Endothelial cell of umbilical vein (primary cell): Measurements from ENCODE around the gene ZNF629. TPM values are rescaled to one million over a fixed set of nuclear protein-coding genes. Genes with fewer than 3 reads are reported as not detected.

Experiments
- BruUV-seq: library from RNA; stranded (reverse); fragments of 400-500 nt; replicated peaks from 2 replicates; lab custom pipeline; 2021; lab: Mats Ljungman, UMichigan
- CTCF ChIA-PET: fragments of 300-600, 350-600 bp; sonication (Branson Sonifier 250); formaldehyde crosslinking; loops from one replicate; lab custom pipeline; 2021; ENCODE audit warnings: antibody characterized with exemption, inconsistent platforms; lab: Charles Lee
- POLR2A ChIA-PET: fragments of 300-600, 350-600 bp; sonication (Branson Sonifier 250); formaldehyde crosslinking; loops from one replicate; lab custom pipeline; 2021; ENCODE audit warnings: antibody characterized with exemption, inconsistent platforms; lab: Charles Lee
- DNase-seq: peaks from one replicate; pipeline ENCODE4 v3.0.0-alpha.2; 2011; ENCODE audit warnings: low read depth, low spot score
- FAIRE-seq: peaks from 2 replicates; lab custom pipeline; 2011; peaks lifted over from hg19 to GRCh38; lab: Jason Lieb, UNC
- H2AFZ ChIP-seq: 2 replicates; pipeline ENCODE4 v1.6.0; 2012; ENCODE audit warnings: low read depth, low read length, control low read depth, inconsistent platforms
- H3K27ac ChIP-seq: 2 replicates; pipeline ENCODE4 v1.5.1; 2011; ENCODE audit warnings: low read depth, mild to moderate bottlenecking, control low read depth, low read length, moderate library complexity; ENCODE audit not compliant: insufficient read depth
- H3K27me3 ChIP-seq, 2 experiments: 2 replicates each; pipeline versions ENCODE4 v1.6.0 to v1.6.1; 2011; ENCODE audit warnings: low read length in 2 of 2, mixed read lengths in 1 of 2; ENCODE audit not compliant: control insufficient read depth in 2 of 2, insufficient read depth in 2 of 2
- H3K36me3 ChIP-seq, 2 experiments: 2 replicates in 1 of 2; 3 replicates in 1 of 2; pipeline ENCODE4 v1.5.1; 2011; ENCODE audit warnings: low read length in 2 of 2, mild to moderate bottlenecking in 1 of 2, moderate library complexity in 1 of 2; ENCODE audit not compliant: control insufficient read depth in 2 of 2, insufficient read depth in 2 of 2; ENCODE audit errors: extremely low read depth in 1 of 2
- H3K4me1 ChIP-seq: 3 replicates; pipeline ENCODE4 v1.5.1; 2011; ENCODE audit warnings: mild to moderate bottlenecking, low read length; ENCODE audit not compliant: control insufficient read depth, insufficient read depth; ENCODE audit errors: extremely low read depth
- H3K4me2 ChIP-seq: 2 replicates; pipeline ENCODE4 v1.6.1; 2011; ENCODE audit warnings: low read length, control low read depth, mixed read lengths; ENCODE audit not compliant: insufficient read depth
- H3K4me3 ChIP-seq, 3 experiments: fragments of 200-600 bp in 1 of 3; sonication (generic), shearing (Covaris generic) in 1 of 3; replicated peaks in 1 of 3; 2 replicates each; pipeline ENCODE4 v1.5.1; 2011 to 2016; ENCODE audit warnings: control low read depth in 3 of 3, low read length in 3 of 3, mild to moderate bottlenecking in 2 of 3, inconsistent platforms in 1 of 3, low read depth in 1 of 3, moderate library complexity in 1 of 3; ENCODE audit not compliant: insufficient read depth in 1 of 3
- H3K79me2 ChIP-seq: 2 replicates; pipeline ENCODE4 v1.6.0; 2012; ENCODE audit warnings: low read length, inconsistent platforms; ENCODE audit not compliant: control insufficient read depth, insufficient read depth
- H3K9ac ChIP-seq: replicated peaks from 2 replicates; pipeline ENCODE3; 2011; ENCODE audit warnings: low read length, control low read depth; ENCODE audit not compliant: insufficient read depth; ENCODE audit errors: extremely low read depth
- H3K9me1 ChIP-seq: replicated peaks from 3 replicates; pipeline ENCODE4 v1.6.0; 2011; ENCODE audit warnings: mild to moderate bottlenecking, low read length; ENCODE audit not compliant: control insufficient read depth, insufficient read depth; ENCODE audit errors: extremely low read depth
- H3K9me3 ChIP-seq: replicated peaks from 2 replicates; pipeline ENCODE4 v1.5.1; 2012; ENCODE audit warnings: low read length, inconsistent platforms; ENCODE audit not compliant: control insufficient read depth, insufficient read depth
- H4K20me1 ChIP-seq: replicated peaks from 2 replicates; pipeline ENCODE3; 2011; ENCODE audit warnings: mild to moderate bottlenecking, low read length; ENCODE audit not compliant: control insufficient read depth, insufficient read depth; ENCODE audit errors: extremely low read depth
- FOS ChIP-seq: IDR thresholded peaks from 2 replicates; pipeline ENCODE4 v1.6.1; 2011; ENCODE audit warnings: mild to moderate bottlenecking, low read length, moderate library complexity, borderline replicate concordance; ENCODE audit not compliant: insufficient read depth
- GATA2 ChIP-seq: IDR thresholded peaks from 2 replicates; pipeline ENCODE4 v1.7.0; 2011; ENCODE audit warnings: low read depth, mild to moderate bottlenecking, moderate library complexity, mixed read lengths, low read length; ENCODE audit not compliant: insufficient read length, insufficient read depth
- JUN ChIP-seq: IDR thresholded peaks from 2 replicates; pipeline ENCODE4 v1.6.1; 2011; ENCODE audit warnings: borderline replicate concordance, low read depth; ENCODE audit not compliant: insufficient read length, insufficient read depth
- MYC ChIP-seq: IDR thresholded peaks from one replicate; pipeline ENCODE4 v1.6.1; 2011; ENCODE audit warnings: mild to moderate bottlenecking, low read depth, low read length
- dilution Hi-C: fragments of 300-500 bp; cut with MboI; formaldehyde crosslinking; loops from one replicate; pipeline ENCODE4 v1.15.0; 2019; ENCODE audit warnings: low sequenced_read_pairs; ENCODE audit not compliant: extremely low pct_ligation_motif_present
- intact Hi-C: fragments of 100-400 bp; cut with micrococcal nuclease; formaldehyde crosslinking; loops from one replicate; pipeline ENCODE4 v1.10.0; 2022
- polyA plus RNA-seq, 4 experiments: library from polyadenylated mRNA; depleted of rRNA in 3 of 4; stranded (reverse) in 3 of 4; unstranded in 1 of 4; fragments of >200 nt; gene quantifications; 2 replicates each; pipeline versions ENCODE4 v1.2.1 to v1.2.3, GENCODE V29; 2011 to 2012; ENCODE audit warnings: missing spikeins in 1 of 4
- total RNA-seq: library from RNA; stranded (reverse); gene quantifications from 2 replicates; pipeline ENCODE4 v1.2.3, GENCODE V29; 2021
- TF ChIP-seq, protein P1 (sequence below), 2 donors: IDR thresholded peaks; 1 replicate in 1 of 2; 2 replicates in 1 of 2; pipeline ENCODE4 v1.5.1; 2011; ENCODE audit warnings: low read length in 2 of 2, mild to moderate bottlenecking in 2 of 2, moderate library complexity in 2 of 2, control low read depth in 1 of 2, inconsistent platforms in 1 of 2, low read depth in 1 of 2; ENCODE audit not compliant: insufficient read depth in 1 of 2; ENCODE audit errors: extremely low read depth in 1 of 2

The ZNF629 gene
- total and polyA plus RNA-seq, 2 donors (not counting 3 experiments of a cell fraction or from before 2014, with no cell fraction given), result 5.2 to 11.2 TPM

DNA sequence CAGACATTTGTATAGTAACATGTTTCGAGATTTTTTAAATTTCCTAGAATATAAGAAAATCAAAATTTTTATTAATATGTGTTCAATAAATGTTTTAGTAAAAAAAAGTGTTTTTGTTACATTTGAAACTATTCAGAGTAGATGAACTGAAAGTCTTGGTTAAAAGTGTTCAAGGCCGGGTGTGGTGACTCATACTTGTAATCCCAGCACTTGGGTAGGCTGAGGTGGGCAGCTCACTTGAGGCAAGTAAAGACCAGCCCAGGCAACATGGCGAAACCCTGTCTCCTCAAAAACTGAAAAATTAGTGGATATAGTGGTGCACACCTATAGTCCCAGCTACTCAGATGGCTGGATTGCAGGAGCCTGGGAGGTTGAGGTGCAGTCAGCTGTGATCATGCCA is 55.6 kb downstream of the ZNF629 start:
- Histone ChIP-seq H3K79me2 (no peaks in the 10 kb centered on the region), H3K9me1 (no peaks in the 10 kb centered on the region), H3K4me3 (no peak overlapping the region), H3K4me2 (no peak overlapping the region), H3K27ac (no peak overlapping the region), H3K27me3 (no peaks in the 10 kb centered on the region), H3K9me3 (no peaks in the 10 kb centered on the region), H4K20me1 (no peaks in the 10 kb centered on the region), H3K9ac (no peak overlapping the region), H3K4me1 (no peaks in the 10 kb centered on the region), H3K36me3 (peaks cover 24 to 44% of the 10 kb centered on the region in 2 experiments), H2AFZ (no peak overlapping the region)
- dilution Hi-C loops, result no loop called here
- POLR2A ChIA-PET, result no interaction called here
- TF ChIP-seq JUN, result no peak
- TF ChIP-seq FOS, result no peak
- TF ChIP-seq MYC, result no peak
- TF ChIP-seq GATA2, result no peak
- TF ChIP-seq, protein P1, sequence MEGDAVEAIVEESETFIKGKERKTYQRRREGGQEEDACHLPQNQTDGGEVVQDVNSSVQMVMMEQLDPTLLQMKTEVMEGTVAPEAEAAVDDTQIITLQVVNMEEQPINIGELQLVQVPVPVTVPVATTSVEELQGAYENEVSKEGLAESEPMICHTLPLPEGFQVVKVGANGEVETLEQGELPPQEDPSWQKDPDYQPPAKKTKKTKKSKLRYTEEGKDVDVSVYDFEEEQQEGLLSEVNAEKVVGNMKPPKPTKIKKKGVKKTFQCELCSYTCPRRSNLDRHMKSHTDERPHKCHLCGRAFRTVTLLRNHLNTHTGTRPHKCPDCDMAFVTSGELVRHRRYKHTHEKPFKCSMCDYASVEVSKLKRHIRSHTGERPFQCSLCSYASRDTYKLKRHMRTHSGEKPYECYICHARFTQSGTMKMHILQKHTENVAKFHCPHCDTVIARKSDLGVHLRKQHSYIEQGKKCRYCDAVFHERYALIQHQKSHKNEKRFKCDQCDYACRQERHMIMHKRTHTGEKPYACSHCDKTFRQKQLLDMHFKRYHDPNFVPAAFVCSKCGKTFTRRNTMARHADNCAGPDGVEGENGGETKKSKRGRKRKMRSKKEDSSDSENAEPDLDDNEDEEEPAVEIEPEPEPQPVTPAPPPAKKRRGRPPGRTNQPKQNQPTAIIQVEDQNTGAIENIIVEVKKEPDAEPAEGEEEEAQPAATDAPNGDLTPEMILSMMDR (IDR thresholded peaks at IDR 0.05; ENCODE audit: extremely low read depth in 1 of 2, insufficient read depth in 1 of 2, low read depth in 1 of 2, low read length in 2 of 2), result no peak
- intact Hi-C loops, result no loop called here
- CTCF ChIA-PET, result interaction anchor here (1.3 to 1.5 kb wide), 2 partner anchors 9 to 19 kb away, joined by 3 to 5 read pairs; a partner anchor contains a TSS
- DNase-seq (no peak), FAIRE-seq (no peak)
- BruUV-seq, result no TSS peak
